SK-N-SH (cell line): Measurements from ENCODE around the gene IL20.

Source experiments
- CHD2 ChIP-seq: fragments of 150-350 bp; IDR thresholded peaks from 2 replicates; pipeline ENCODE4 v1.6.1; 2018; ENCODE audit warnings: low read length; ENCODE audit not compliant: partially characterized antibody
- CTCF ChIP-seq: fragments of 200-600 bp; sonication (generic); IDR thresholded peaks from 2 replicates; pipeline ENCODE4 v1.6.1; 2017; ENCODE audit warnings: antibody characterized with exemption, mild to moderate bottlenecking, moderate library complexity
- EZH2phosphoT487 ChIP-seq: fragments of 200-600 bp; sonication (generic); IDR thresholded peaks from 2 replicates; pipeline ENCODE4 v1.6.1; 2017; ENCODE audit warnings: low read depth, mixed run types, mild to moderate bottlenecking, antibody characterized with exemption, moderate library complexity, borderline replicate concordance
- FOSL2 ChIP-seq: IDR thresholded peaks from 2 replicates; pipeline ENCODE4 v1.4.0; 2012; ENCODE audit warnings: low read depth, mild to moderate bottlenecking, moderate library complexity, borderline replicate concordance
- IRF3 ChIP-seq: fragments of 150-350 bp; IDR thresholded peaks from 2 replicates; pipeline ENCODE4 v1.6.1; 2016; ENCODE audit warnings: mild to moderate bottlenecking, low read depth, low read length
- NRF1 ChIP-seq: IDR thresholded peaks from 2 replicates; pipeline ENCODE4 v1.6.1; 2012; ENCODE audit warnings: low read depth, mild to moderate bottlenecking, low read length
- RCOR1 ChIP-seq: fragments of 150-350 bp; IDR thresholded peaks from 2 replicates; pipeline ENCODE4 v1.6.1; 2017; ENCODE audit warnings: antibody characterized with exemption, low read length
- TAF1 ChIP-seq: IDR thresholded peaks from 2 replicates; pipeline ENCODE4 v1.6.1; 2012; ENCODE audit warnings: low read depth, mild to moderate bottlenecking, low read length, moderate library complexity, borderline replicate concordance
- YY1 ChIP-seq: IDR thresholded peaks from 2 replicates; pipeline ENCODE4 v1.4.0; 2012; ENCODE audit warnings: low read depth, mild to moderate bottlenecking

GRCh38 chr1:206909161-206909882 is 43.9 kb downstream of the IL20 start:
- TF ChIP-seq EZH2phosphoT487 (no peak), CHD2 (no peak), IRF3 (no peak), FOSL2 (no peak), CTCF (no peak), NRF1 (no peak), YY1 (no peak), TAF1 (no peak), RCOR1 (no peak)
